A673 (cell line): ENCODE measurements around the gene PRELID2. TPM values are rescaled to one million over a fixed set of nuclear protein-coding genes. Genes with fewer than 3 reads are reported as not detected.

Source experiments
- BruUV-seq: library from RNA; stranded (reverse); fragments of 400-500 nt; replicated peaks from 2 replicates; lab custom pipeline; 2021; lab: Mats Ljungman, UMichigan
- CTCF ChIA-PET: fragments of 300-600 bp; sonication (Branson Sonifier 250); formaldehyde crosslinking; loops from one replicate; lab custom pipeline; 2022; ENCODE audit warnings: antibody characterized with exemption; lab: Charles Lee
- POLR2A ChIA-PET: fragments of 300-600 bp; sonication (Branson Sonifier 250); formaldehyde crosslinking; loops from one replicate; lab custom pipeline; 2022; ENCODE audit warnings: antibody characterized with exemption; ENCODE audit not compliant: low non-redundant PET; lab: Charles Lee
- DNase-seq: peaks from one replicate; pipeline ENCODE4 v3.0.0-alpha.2; 2015; ENCODE audit warnings: low spot score
- H3K27ac ChIP-seq: fragments of 200-600 bp; sonication (generic); 2 replicates; pipeline ENCODE4 v1.5.1; 2016; ENCODE audit warnings: mixed run types, low read depth, mild to moderate bottlenecking, mixed read lengths, antibody characterized with exemption, low read length; ENCODE audit not compliant: poor library complexity, severe bottlenecking
- H3K27me3 ChIP-seq: fragments of 200-600 bp; sonication (generic); replicated peaks from 2 replicates; pipeline ENCODE4 v1.6.1; 2017; ENCODE audit warnings: mixed run types, low read depth, mild to moderate bottlenecking, mixed read lengths, antibody characterized with exemption, low read length; ENCODE audit not compliant: insufficient read depth, poor library complexity
- H3K36me3 ChIP-seq: fragments of 200-600 bp; sonication (generic); 2 replicates; pipeline ENCODE4 v1.6.1; 2016; ENCODE audit warnings: mixed run types, mild to moderate bottlenecking, mixed read lengths, antibody characterized with exemption, low read length; ENCODE audit not compliant: insufficient read depth, poor library complexity, severe bottlenecking
- H3K4me1 ChIP-seq: fragments of 200-600 bp; sonication (generic); 2 replicates; pipeline ENCODE4 v1.6.1; 2017; ENCODE audit warnings: mixed run types, mild to moderate bottlenecking, mixed read lengths, antibody characterized with exemption, low read length; ENCODE audit not compliant: insufficient read depth, poor library complexity, severe bottlenecking
- H3K4me3 ChIP-seq: fragments of 200-600 bp; sonication (generic); 2 replicates; pipeline ENCODE4 v1.5.1; 2016; ENCODE audit warnings: low read depth, mixed run types, mild to moderate bottlenecking, mixed read lengths, low read length; ENCODE audit not compliant: poor library complexity, severe bottlenecking
- H3K9me3 ChIP-seq: fragments of 200-600 bp; sonication (generic); 2 replicates; pipeline ENCODE4 v1.6.1; 2016; ENCODE audit warnings: mixed run types, low read depth, mild to moderate bottlenecking, mixed read lengths, antibody characterized with exemption, low read length; ENCODE audit not compliant: poor library complexity, severe bottlenecking
- CTCF ChIP-seq: fragments of 300-800, 200-600 bp; sonication (generic); conservative IDR thresholded peaks from 2 replicates; pipeline ENCODE4 v1.5.1; 2017; ENCODE audit warnings: low read depth, mild to moderate bottlenecking, antibody characterized with exemption, low read length, moderate library complexity, mixed read lengths
- EZH2 ChIP-seq: fragments of 200-600 bp; sonication (generic); IDR thresholded peaks from 2 replicates; pipeline ENCODE4 v1.6.1; 2017; ENCODE audit warnings: borderline replicate concordance, low read depth, mild to moderate bottlenecking, mixed read lengths, antibody characterized with exemption, low read length; ENCODE audit not compliant: poor library complexity, severe bottlenecking
- intact Hi-C: fragments of 100-400 bp; cut with micrococcal nuclease; formaldehyde crosslinking; loops from one replicate; pipeline ENCODE4 v1.10.0; 2022; ENCODE audit not compliant: unreplicated experiment
- total RNA-seq: library from RNA; stranded (reverse); gene quantifications from 2 replicates; pipeline ENCODE4 v1.2.3, GENCODE V29; 2021

The PRELID2 gene
- total RNA-seq, 1 experiment from 2014 or later: 50.2 TPM

DNA sequence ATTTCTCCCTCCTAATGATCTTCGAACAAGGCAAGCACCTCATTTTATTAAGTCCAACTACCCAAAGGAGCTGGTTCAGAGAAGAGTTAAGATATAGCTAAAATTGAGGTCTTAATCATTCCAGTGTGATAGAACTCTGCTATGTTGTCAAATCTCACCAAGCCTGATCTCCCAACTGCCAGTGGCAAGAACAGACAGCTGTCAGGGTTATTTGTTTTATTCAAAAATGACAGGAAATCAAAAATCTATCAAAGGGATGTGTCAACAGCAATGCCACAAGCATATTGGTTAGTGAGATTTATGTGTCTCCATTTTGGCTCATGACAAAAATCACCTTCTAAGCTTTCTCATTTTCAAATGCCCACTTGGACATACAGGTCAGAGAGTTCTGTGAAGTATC lies 74.5 kb downstream of the PRELID2 start:
- BruUV-seq: no TSS peak
- POLR2A ChIA-PET: no interaction called here

DNA sequence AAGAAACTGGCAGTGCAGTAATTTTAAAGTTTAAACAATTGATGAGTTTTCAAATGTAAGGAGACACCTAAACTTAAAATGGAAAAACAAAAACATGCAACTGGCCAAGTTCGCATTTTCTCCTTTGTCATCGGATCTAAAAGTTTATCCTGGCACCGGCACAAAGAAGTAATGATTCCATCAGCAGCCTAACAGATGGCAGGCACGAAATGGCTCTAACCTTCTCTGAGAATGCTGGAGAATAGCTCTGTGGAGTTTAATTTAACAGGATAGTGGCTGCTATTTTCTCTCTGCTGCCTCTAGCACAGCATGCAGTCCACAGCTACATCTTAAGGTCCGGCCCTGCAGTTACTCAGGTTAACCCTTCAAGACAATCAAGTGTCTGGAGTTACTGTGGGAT lies 82.2 kb downstream of the PRELID2 start:
- ChIA-PET POLR2A (interaction anchor here (0.6 kb wide), 1 partner anchor 62 kb away, joined by 3 read pairs; no protein-coding TSS in a partner anchor), CTCF (no interaction called here)
- Histone ChIP-seq H3K27ac (peak overlapping the region; percentile 51), H3K9me3 (peaks cover 10% of the 10 kb centered on the region), H3K27me3 (no peaks in the 10 kb centered on the region), H3K4me3 (no peak overlapping the region), H3K4me1 (peaks cover 19% of the 10 kb centered on the region), H3K36me3 (no peaks in the 10 kb centered on the region)
- BruUV-seq: TSS peak; percentile 41
- intact Hi-C loops: no loop called here
- DNase-seq: peak; percentile 49
- TF ChIP-seq EZH2 (no peak), CTCF (no peak)

More for the DNA sequence above, 74.5 kb downstream of the PRELID2 start:
- intact Hi-C loops: no loop called here
- H3K4me1 ChIP-seq: no peaks in the 10 kb centered on the region
- H3K9me3 ChIP-seq: no peaks in the 10 kb centered on the region
- TF ChIP-seq EZH2 (no peak), CTCF (no peak)
- no peaks in the 10 kb centered on the region for H3K36me3 ChIP-seq
- DNase-seq: no peak
- no peak overlapping the region for H3K4me3 ChIP-seq
- no peaks in the 10 kb centered on the region for H3K27me3 ChIP-seq
- H3K27ac ChIP-seq: no peak overlapping the region
- CTCF ChIA-PET: no interaction called here

GRCh38 chr5:145752534-145752933 lies 82.6 kb downstream of the PRELID2 start:
- CTCF ChIA-PET: no interaction called here
- DNase-seq: peak; percentile 67
- Histone ChIP-seq H3K9me3 (peaks cover 10% of the 10 kb centered on the region), H3K4me3 (no peak overlapping the region), H3K27me3 (no peaks in the 10 kb centered on the region), H3K4me1 (peaks cover 19% of the 10 kb centered on the region), H3K27ac (peak overlapping the region; percentile 51), H3K36me3 (no peaks in the 10 kb centered on the region)
- TF ChIP-seq EZH2 (no peak), CTCF (no peak)
- BruUV-seq: no TSS peak
- intact Hi-C loops: no loop called here
- POLR2A ChIA-PET: interaction anchor here (0.6 kb wide), 1 partner anchor 62 kb away, joined by 3 read pairs; no protein-coding TSS in a partner anchor
